ENCODE measurements around the gene HECW1.

HECW1 gene

GRCh38 chr7:43516581-43517342, 404.3 kb downstream of the HECW1 start:
- no peak for DNase-seq

- DNase-seq = no peak
These were observed 405.0 kb downstream of the HECW1 start for GRCh38 chr7:43517464-43517863.

- no peak for DNase-seq
These were observed 407.8 kb downstream of the HECW1 start for GRCh38 chr7:43520201-43520600.

GRCh38 chr7:43522406-43523156, 410.1 kb downstream of the HECW1 start:
- peak; percentile 96 for DNase-seq

- DNase-seq = no peak
These were observed 416.3 kb downstream of the HECW1 start for GRCh38 chr7:43528576-43529354.

GRCh38 chr7:43530553-43531410, 418.3 kb downstream of the HECW1 start:
- DNase-seq = no peak

- no peak for DNase-seq
These were observed 419.3 kb downstream of the HECW1 start for GRCh38 chr7:43531700-43532099.

GRCh38 chr7:43533801-43534479, 421.5 kb downstream of the HECW1 start:
- peak; percentile 36 for DNase-seq

GRCh38 chr7:43535031-43535451, 422.6 kb downstream of the HECW1 start:
- peak; percentile 52 for DNase-seq

- peak; percentile 92 for DNase-seq
These were observed 423.6 kb downstream of the HECW1 start for GRCh38 chr7:43535810-43536585.

- no peak for DNase-seq
These were observed 424.3 kb downstream of the HECW1 start for GRCh38 chr7:43536773-43537172.

GRCh38 chr7:43537765-43538403, 425.4 kb downstream of the HECW1 start:
- DNase-seq = peak; percentile 98

- DNase-seq = no peak
These were observed 425.9 kb downstream of the HECW1 start for GRCh38 chr7:43538404-43538771.

- DNase-seq = no peak
These were observed 428.0 kb downstream of the HECW1 start for GRCh38 chr7:43540471-43540870.

GRCh38 chr7:43542716-43543115, 430.3 kb downstream of the HECW1 start:
- DNase-seq = no peak

- DNase-seq = no peak
These were observed 433.8 kb downstream of the HECW1 start for GRCh38 chr7:43546231-43546630.

GRCh38 chr7:43550427-43550826, 438.0 kb downstream of the HECW1 start:
- DNase-seq = no peak

GRCh38 chr7:43552122-43552521, 439.7 kb downstream of the HECW1 start:
- no peak for DNase-seq

- peak; percentile 96 for DNase-seq
These were observed 441.6 kb downstream of the HECW1 start for GRCh38 chr7:43553999-43554398.

GRCh38 chr7:43554423-43554822, 442.0 kb downstream of the HECW1 start:
- DNase-seq = no peak

Data from NCI-H226 (cell line).